GM06990 (cell line): ENCODE results near the gene SATB2.

ENCODE experiments used
- DNase-seq: peaks from one replicate; pipeline ENCODE4 v3.0.0-alpha.2; 2011; ENCODE audit not compliant: insufficient read length; ENCODE audit errors: extremely low read depth
- H3K27me3 ChIP-seq: replicated peaks from 2 replicates; pipeline ENCODE4 v1.6.0; 2011; ENCODE audit warnings: low read length; ENCODE audit not compliant: control insufficient read depth, insufficient read depth
- H3K36me3 ChIP-seq: 2 replicates; pipeline ENCODE4 v1.5.1; 2011; ENCODE audit warnings: low read length; ENCODE audit not compliant: control insufficient read depth, insufficient read depth
- H3K4me3 ChIP-seq: replicated peaks from 2 replicates; pipeline ENCODE4 v1.5.1; 2011; ENCODE audit warnings: low read depth, mild to moderate bottlenecking, control low read depth, low read length
- CTCF ChIP-seq: IDR thresholded peaks from 2 replicates; pipeline ENCODE4 v1.5.1; 2011; ENCODE audit warnings: low read length, control low read depth, mild to moderate bottlenecking, inconsistent platforms; ENCODE audit not compliant: insufficient read depth, poor library complexity, severe bottlenecking

The SATB2 gene

GRCh38 chr2:199309973-199310372, 147.8 kb downstream of the SATB2 start:
- no peak for TF ChIP-seq CTCF
- Histone ChIP-seq H3K36me3 (no peaks in the 10 kb centered on the region), H3K27me3 (no peaks in the 10 kb centered on the region), H3K4me3 (no peak overlapping the region)
- no peak for DNase-seq

GRCh38 chr2:199309411-199309810, 148.3 kb downstream of the SATB2 start:
- no peak overlapping the region for H3K4me3 ChIP-seq
- no peak for TF ChIP-seq CTCF

GRCh38 chr2:199308567-199308966, 149.2 kb downstream of the SATB2 start:
- DNase-seq = no peak
- Histone ChIP-seq H3K27me3 (no peaks in the 10 kb centered on the region), H3K36me3 (no peaks in the 10 kb centered on the region), H3K4me3 (no peak overlapping the region)
- TF ChIP-seq CTCF = no peak

More at GRCh38 chr2:199309411-199309810, 148.3 kb downstream of the SATB2 start:
- H3K27me3 ChIP-seq = no peaks in the 10 kb centered on the region
- no peaks in the 10 kb centered on the region for H3K36me3 ChIP-seq
- DNase-seq = no peak

- DNase-seq = no peak
- Histone ChIP-seq H3K36me3 (no peaks in the 10 kb centered on the region), H3K27me3 (no peaks in the 10 kb centered on the region), H3K4me3 (no peak overlapping the region)
- no peak for TF ChIP-seq CTCF
Observed at GRCh38 chr2:199307461-199307860, 150.3 kb downstream of the SATB2 start.

GRCh38 chr2:199306116-199306515, 151.6 kb downstream of the SATB2 start:
- no peak for DNase-seq
- TF ChIP-seq CTCF = no peak
- Histone ChIP-seq H3K36me3 (no peaks in the 10 kb centered on the region), H3K4me3 (no peak overlapping the region), H3K27me3 (no peaks in the 10 kb centered on the region)

- DNase-seq = no peak
- no peaks in the 10 kb centered on the region for H3K27me3 ChIP-seq
- H3K36me3 ChIP-seq = no peaks in the 10 kb centered on the region
- no peak overlapping the region for H3K4me3 ChIP-seq
- no peak for TF ChIP-seq CTCF
Observed at GRCh38 chr2:199303728-199304177, 154.0 kb downstream of the SATB2 start.
